GM13976 (cell line): ENCODE measurements around the gene TAF13.
A peak's percentile ranks its signal among the peaks of the same experiment; 100 is the strongest.

Experiments used
- DNase-seq: peaks from one replicate; pipeline ENCODE4 v3.0.0; 2012; ENCODE audit warnings: low spot score
- in situ Hi-C: fragments of 300-500 bp; cut with MboI; formaldehyde crosslinking; loops from one replicate; pipeline ENCODE4 v1.12.0; 2022; ENCODE audit warnings: low sequenced_read_pairs, mixed read lengths, inconsistent platforms; ENCODE audit not compliant: unreplicated experiment
- TF ChIP-seq, protein P1 (sequence below): IDR thresholded peaks from 2 replicates; pipeline ENCODE4 v1.5.1; 2012; ENCODE audit warnings: borderline replicate concordance, mild to moderate bottlenecking; ENCODE audit not compliant: insufficient read depth; ENCODE audit errors: extremely low read depth, missing control alignments, control extremely low read depth

The TAF13 gene

DNA sequence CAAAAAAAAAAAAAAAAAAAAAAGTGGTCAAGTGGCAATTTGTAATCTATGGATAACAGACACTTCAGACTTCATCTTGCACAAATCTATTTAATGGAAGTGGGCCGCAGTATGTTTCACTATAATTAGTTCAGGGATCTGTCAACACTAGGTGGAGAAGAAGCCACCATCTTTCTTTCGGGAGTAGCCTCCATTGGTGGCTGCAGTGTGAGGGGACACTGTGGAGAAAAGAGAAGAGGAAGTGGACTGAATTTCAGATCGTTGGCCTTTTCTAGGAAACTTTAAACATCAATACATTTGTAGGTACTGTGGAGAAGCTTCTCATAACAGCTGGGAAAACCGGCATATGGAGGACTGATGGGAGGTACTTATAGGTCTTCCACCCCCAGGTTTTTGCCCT is 30.1 kb upstream of the TAF13 start:
- TF ChIP-seq, protein P1, sequence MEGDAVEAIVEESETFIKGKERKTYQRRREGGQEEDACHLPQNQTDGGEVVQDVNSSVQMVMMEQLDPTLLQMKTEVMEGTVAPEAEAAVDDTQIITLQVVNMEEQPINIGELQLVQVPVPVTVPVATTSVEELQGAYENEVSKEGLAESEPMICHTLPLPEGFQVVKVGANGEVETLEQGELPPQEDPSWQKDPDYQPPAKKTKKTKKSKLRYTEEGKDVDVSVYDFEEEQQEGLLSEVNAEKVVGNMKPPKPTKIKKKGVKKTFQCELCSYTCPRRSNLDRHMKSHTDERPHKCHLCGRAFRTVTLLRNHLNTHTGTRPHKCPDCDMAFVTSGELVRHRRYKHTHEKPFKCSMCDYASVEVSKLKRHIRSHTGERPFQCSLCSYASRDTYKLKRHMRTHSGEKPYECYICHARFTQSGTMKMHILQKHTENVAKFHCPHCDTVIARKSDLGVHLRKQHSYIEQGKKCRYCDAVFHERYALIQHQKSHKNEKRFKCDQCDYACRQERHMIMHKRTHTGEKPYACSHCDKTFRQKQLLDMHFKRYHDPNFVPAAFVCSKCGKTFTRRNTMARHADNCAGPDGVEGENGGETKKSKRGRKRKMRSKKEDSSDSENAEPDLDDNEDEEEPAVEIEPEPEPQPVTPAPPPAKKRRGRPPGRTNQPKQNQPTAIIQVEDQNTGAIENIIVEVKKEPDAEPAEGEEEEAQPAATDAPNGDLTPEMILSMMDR, result no peak
- in situ Hi-C loops, result loop anchor here (25.0 kb wide), 1 partner anchor 269 kb away; no protein-coding TSS in a partner anchor
- DNase-seq, result no peak

GRCh38 chr1:109104364-109105151 is 28.8 kb upstream of the TAF13 start:
- DNase-seq, result no peak
- TF ChIP-seq, protein P1, result no peak
- in situ Hi-C loops, result loop anchor here (25.0 kb wide), 1 partner anchor 267 kb away; no protein-coding TSS in a partner anchor

GRCh38 chr1:109099938-109100773 is 24.4 kb upstream of the TAF13 start:
- in situ Hi-C loops, result loop anchor here (25.0 kb wide), 1 partner anchor 263 kb away; no protein-coding TSS in a partner anchor
- TF ChIP-seq, protein P1, result peak; percentile 87
- DNase-seq, result peak; percentile 96

GRCh38 chr1:109096120-109096519 is 20.3 kb upstream of the TAF13 start:
- TF ChIP-seq, protein P1, result no peak
- in situ Hi-C loops, result no loop called here

GRCh38 chr1:109095631-109096030 is 19.8 kb upstream of the TAF13 start:
- TF ChIP-seq, protein P1, result no peak
- no peak for DNase-seq
- in situ Hi-C loops, result no loop called here

More at GRCh38 chr1:109096120-109096519, 20.3 kb upstream of the TAF13 start:
- DNase-seq, result no peak

- DNase-seq, result no peak
- TF ChIP-seq, protein P1, result no peak
- in situ Hi-C loops, result no loop called here
Measured at GRCh38 chr1:109094871-109095270, 19.1 kb upstream of the TAF13 start.
